GM12878 (cell line): ENCODE measurements around the gene CCNJ. TPM values are rescaled to one million over a fixed set of nuclear protein-coding genes. Genes with fewer than 3 reads are reported as not detected.

ENCODE experiments used
- ATAC-seq: fragments of 200-7000 bp; cut with Tn5 transposase; 3 replicates; pipeline ENCODE4 v1.9.1; 2020; ENCODE audit warnings: mild to moderate bottlenecking, moderate library complexity
- Bru-seq: library from RNA; stranded (reverse); fragments of 400-500 nt; gene quantifications from one replicate; lab custom pipeline; 2021; lab: Mats Ljungman, UMichigan
- BruChase-seq, 2 experiments: library from RNA; stranded (reverse); fragments of 400-500 nt; gene quantifications; one replicate each; lab custom pipeline; 2021; lab: Mats Ljungman, UMichigan
- BruUV-seq: library from RNA; stranded (reverse); fragments of 400-500 nt; replicated peaks from 2 replicates; lab custom pipeline; 2021; lab: Mats Ljungman, UMichigan
- CTCF ChIA-PET: fragments of 300-600 bp; sonication (Branson Sonifier 250); formaldehyde crosslinking; extraction: SDS; loops from one replicate; lab custom pipeline; 2021; ENCODE audit warnings: inconsistent platforms; lab: Yijun Ruan, JAX
- POLR2A ChIA-PET: fragments of 350-600 bp; formaldehyde crosslinking; extraction: SDS; loops from one replicate; lab custom pipeline; 2021; ENCODE audit warnings: inconsistent platforms; lab: Charles Lee
- RAD21 ChIA-PET: fragments of 300-600 bp; sonication (Branson Sonifier 250); formaldehyde crosslinking; loops from one replicate; lab custom pipeline; 2023; ENCODE audit warnings: antibody characterized with exemption; ENCODE audit not compliant: unreplicated experiment; lab: Charles Lee
- SMC1A ChIA-PET: fragments of 300-600 bp; sonication (Branson Sonifier 250); formaldehyde crosslinking; loops from one replicate; lab custom pipeline; 2023; ENCODE audit not compliant: unreplicated experiment, uncharacterized antibody; lab: Charles Lee
- DNase-seq: peaks from one replicate; pipeline ENCODE4 v3.0.0-alpha.2; 2011; ENCODE audit warnings: low read depth, low spot score
- FAIRE-seq: peaks from 3 replicates; lab custom pipeline; 2011; peaks lifted over from hg19 to GRCh38; lab: Jason Lieb, UNC
- H2AFZ ChIP-seq: 2 replicates; pipeline ENCODE4 v1.6.0; 2011; ENCODE audit warnings: low read depth, low read length, control low read depth; ENCODE audit not compliant: control insufficient read depth
- H3K27ac ChIP-seq: 2 replicates; pipeline ENCODE4 v1.5.1; 2011; ENCODE audit warnings: control low read depth; ENCODE audit not compliant: control insufficient read depth, insufficient read depth
- H3K27me3 ChIP-seq, 2 experiments: replicated peaks in 1 of 2; 2 replicates each; pipeline versions ENCODE4 v1.6.0 to v1.6.1; 2011; ENCODE audit warnings: low read length in 1 of 2; ENCODE audit not compliant: control insufficient read depth in 2 of 2, insufficient read depth in 2 of 2
- H3K36me3 ChIP-seq, 2 experiments: 2 replicates each; pipeline ENCODE4 v1.5.1; 2011; ENCODE audit warnings: low read length in 1 of 2; ENCODE audit not compliant: control insufficient read depth in 2 of 2, insufficient read depth in 2 of 2
- H3K4me1 ChIP-seq: 2 replicates; pipeline ENCODE4 v1.6.1; 2011; ENCODE audit warnings: mild to moderate bottlenecking, low read length, moderate library complexity, mixed read lengths; ENCODE audit not compliant: control insufficient read depth, insufficient read depth
- H3K4me2 ChIP-seq: 2 replicates; pipeline ENCODE4 v1.6.0; 2011; ENCODE audit warnings: control low read depth; ENCODE audit not compliant: control insufficient read depth, insufficient read depth
- H3K4me3 ChIP-seq: fragments of 200-600 bp; sonication (generic); 2 replicates; pipeline ENCODE4 v1.5.1; 2016
- H3K79me2 ChIP-seq: 2 replicates; pipeline ENCODE4 v1.6.0; 2011; ENCODE audit warnings: low read length; ENCODE audit not compliant: control insufficient read depth, insufficient read depth
- H3K9ac ChIP-seq: 2 replicates; pipeline ENCODE4 v1.8.0; 2011; ENCODE audit warnings: low read length, control low read depth, mixed read lengths; ENCODE audit not compliant: control insufficient read depth, insufficient read depth
- H3K9me3 ChIP-seq: replicated peaks from 3 replicates; pipeline ENCODE4 v1.5.1; 2011; ENCODE audit warnings: mild to moderate bottlenecking, low read length; ENCODE audit not compliant: control insufficient read depth, insufficient read depth
- H4K20me1 ChIP-seq: 2 replicates; pipeline ENCODE4 v1.6.0; 2011; ENCODE audit not compliant: control insufficient read depth, insufficient read depth
- ASH2L ChIP-seq: fragments of 300-600, 200-600 bp; sonication (generic); IDR thresholded peaks from 2 replicates; pipeline ENCODE4 v1.6.1; 2017; ENCODE audit warnings: low read depth, mild to moderate bottlenecking, borderline replicate concordance
- BCLAF1 ChIP-seq: fragments of 450-650 bp; IDR thresholded peaks from 2 replicates; pipeline ENCODE4 v1.6.1; 2017; ENCODE audit warnings: antibody characterized with exemption, mild to moderate bottlenecking, moderate library complexity
- CHD4 ChIP-seq: fragments of 200-600 bp; sonication (generic); IDR thresholded peaks from 2 replicates; pipeline ENCODE4 v1.6.1; 2016; ENCODE audit warnings: mild to moderate bottlenecking
- CTCF ChIP-seq, 3 experiments: IDR thresholded peaks in 2 of 3; conservative IDR thresholded peaks in 1 of 3; 2 replicates each; pipeline ENCODE4 v1.5.1; 2011; ENCODE audit warnings: low read depth in 3 of 3, low read length in 3 of 3, mild to moderate bottlenecking in 3 of 3, control low read depth in 2 of 3, moderate library complexity in 2 of 3, inconsistent platforms in 1 of 3, mixed read lengths in 1 of 3; ENCODE audit not compliant: control insufficient read depth in 2 of 3, insufficient read depth in 1 of 3; ENCODE audit errors: extremely low read depth in 1 of 3
- DPF2 ChIP-seq: fragments of 450-650 bp; IDR thresholded peaks from 2 replicates; pipeline ENCODE4 v1.6.1; 2017; ENCODE audit warnings: mild to moderate bottlenecking
- MYB ChIP-seq: fragments of 150-350 bp; IDR thresholded peaks from 2 replicates; pipeline ENCODE4 v1.6.1; 2014; ENCODE audit warnings: mild to moderate bottlenecking, low read depth, low read length, borderline replicate concordance
- PAX8 ChIP-seq: fragments of 450-650 bp; IDR thresholded peaks from 2 replicates; pipeline ENCODE4 v1.6.1; 2017; ENCODE audit warnings: mild to moderate bottlenecking, moderate library complexity
- PML ChIP-seq: IDR thresholded peaks from 2 replicates; pipeline ENCODE4 v1.6.1; 2012; ENCODE audit warnings: low read length, inconsistent platforms
- RELA ChIP-seq: fragments of 450-650 bp; IDR thresholded peaks from 2 replicates; pipeline ENCODE4 v1.8.0; 2014; ENCODE audit warnings: borderline replicate concordance; ENCODE audit not compliant: partially characterized antibody
- SMAD5 ChIP-seq: IDR thresholded peaks from 2 replicates; pipeline ENCODE4 v1.6.1; 2016; ENCODE audit warnings: antibody characterized with exemption, low read depth
- SUZ12 ChIP-seq: fragments of 200-600 bp; sonication (generic); IDR thresholded peaks from one replicate; pipeline ENCODE4 v1.6.1; 2018; ENCODE audit warnings: antibody characterized with exemption, mild to moderate bottlenecking; ENCODE audit not compliant: unreplicated experiment
- TARDBP ChIP-seq: IDR thresholded peaks from 2 replicates; pipeline ENCODE4 v1.6.1; 2016; ENCODE audit warnings: borderline replicate concordance
- TCF12 ChIP-seq: IDR thresholded peaks from 2 replicates; pipeline ENCODE4 v1.6.1; 2011; ENCODE audit warnings: low read depth, mild to moderate bottlenecking, low read length
- WGBS: methylation state at CpG from one replicate; pipeline ENCODE4 v1.1.6; 2016; ENCODE audit warnings: low lambda C conversion rate; ENCODE audit not compliant: insufficient replicate concordance, insufficient coverage; ENCODE audit errors: missing lambda C conversion rate; 5-methylcytosine and 5-hydroxymethylcytosine counted together
- in situ Hi-C: fragments of 300-500 bp; cut with MboI; formaldehyde crosslinking; loops from 9 replicates; pipeline ENCODE4 v1.14.3; 2018; ENCODE audit warnings: mixed read lengths
- intact Hi-C: fragments of 100-400 bp; cut with micrococcal nuclease; formaldehyde crosslinking; loops from one replicate; pipeline ENCODE4 v1.14.2; 2022; ENCODE audit not compliant: unreplicated experiment
- long read RNA-seq, 2 experiments: library from polyadenylated mRNA; unstranded; transcript quantifications; one replicate each; pipeline ENCODE4 v2.0.0, GENCODE V29; 2019 to 2020
- polyA minus RNA-seq, 3 experiments: library from RNA; depleted of rRNA, polyadenylated mRNA; stranded (reverse); fragments of >200 nt; gene quantifications; 2 replicates each; pipeline ENCODE4 v1.2.3, GENCODE V29; 2011
- polyA plus RNA-seq, 11 experiments: library from polyadenylated mRNA; depleted of rRNA in 4 of 11; unstranded in 6 of 11; stranded (reverse) in 5 of 11; fragments of >200 nt; fragmentation: Nextera tagmentation in 4 of 11; fragmentation: Illumina TruSeq in 1 of 11; extraction: Ambion mirVana in 4 of 11; extraction: Trizol in 1 of 11; gene quantifications; 1 replicate in 1 of 11; 2 replicates in 10 of 11; pipeline versions ENCODE4 v1.2.1 to v1.2.3, GENCODE V29; 2011 to 2016; ENCODE audit warnings: inconsistent platforms in 2 of 11, missing spikeins in 2 of 11, low read depth in 1 of 11
- total RNA-seq, 4 experiments: library from RNA; depleted of rRNA in 3 of 4; stranded (reverse); fragments of >200 nt in 3 of 4; fragmentation: Illumina TruSeq in 1 of 4; extraction: Trizol in 1 of 4; gene quantifications; 2 replicates each; pipeline versions ENCODE4 v1.2.1 to v1.2.3, GENCODE V29; 2013 to 2021

CCNJ gene
- total RNA-seq (2013; cell fraction: nucleolus; rRNA removed): 7.7 and 8.4 TPM in 2 replicates
- 4.6 and 5.8 TPM in 2 replicates for total RNA-seq (2014; rRNA removed)
- total RNA-seq (2014; rRNA removed; fragmentation: Illumina TruSeq; extraction: Trizol): 6.4 and 6.6 TPM in 2 replicates
- 6.1 and 6.6 TPM in 2 replicates for total RNA-seq (2021)
- polyA plus RNA-seq (2011; ENCODE audit: low read depth): 1.9 TPM
- 7.2 and 7.7 TPM in 2 replicates for polyA plus RNA-seq (2011; rRNA removed)
- polyA plus RNA-seq (2011; cell fraction: cytosol; rRNA removed): 4.6 and 5.5 TPM in 2 replicates
- polyA plus RNA-seq (2011; cell fraction: nucleus; rRNA removed): 6.9 and 8.3 TPM in 2 replicates
- polyA plus RNA-seq (2012): 2.5 and 3.2 TPM in 2 replicates
- 7.1 and 8.1 TPM in 2 replicates for polyA plus RNA-seq (2014; fragmentation: Illumina TruSeq; extraction: Trizol)
- 1 to 10 TPM in 1 of 2 experiments, under 1 TPM in 1; 0.56 to 1.5 TPM for polyA plus RNA-seq (2014; fragmentation: Nextera tagmentation; extraction: Ambion mirVana)
- polyA plus RNA-seq (2014; rRNA removed): 5.5 and 6.7 TPM in 2 replicates
- polyA plus RNA-seq (2016; fragmentation: Nextera tagmentation; extraction: Ambion mirVana): 1 to 10 TPM; 7.7 to 8.8 TPM
- 7.5 and 18.1 TPM in 2 replicates for polyA minus RNA-seq (2011; rRNA and poly(A)+ RNA removed)
- 3.2 and 4.4 TPM in 2 replicates for polyA minus RNA-seq (2011; cell fraction: cytosol; rRNA and poly(A)+ RNA removed)
- 4.2 and 7.9 TPM in 2 replicates for polyA minus RNA-seq (2011; cell fraction: nucleus; rRNA and poly(A)+ RNA removed)
- Bru-seq, nascent RNA: percentile 74 among the genes with signal in this experiment
- percentile 69 among the genes with signal in this experiment for BruChase-seq, experiment 1, labeled RNA remaining after a 6-hour chase
- percentile 78 among the genes with signal in this experiment for BruChase-seq, experiment 2, labeled RNA remaining after a 2-hour chase
- long read RNA-seq, experiment 1, partial matches to known transcripts: 0 of 2 reads
- long read RNA-seq, experiment 1, other reads (novel, unspliced or antisense): 1 of 2 reads
- long read RNA-seq, experiment 2, partial matches to known transcripts: 3 of 5 reads
- long read RNA-seq, experiment 2, other reads (novel, unspliced or antisense): 1 of 5 reads

GRCh38 chr10:96043033-96043892 is at the start of gene CCNJ:
Gene CCNJ (plus strand): TSS chr10:96043583. CDS start chr10:96044394, 811 bp downstream.
- Histone ChIP-seq H3K27me3 (no peaks in the 10 kb centered on the region), H3K4me1 (peaks cover 6% of the 10 kb centered on the region), H2AFZ (peak within 1 kb of the TSS; percentile 90), H4K20me1 (no peaks in the 10 kb centered on the region), H3K4me2 (peak within 1 kb of the TSS; percentile 98), H3K9ac (peak within 1 kb of the TSS; percentile 83), H3K27ac (peak within 1 kb of the TSS; percentile 74), H3K4me3 (peak within 1 kb of the TSS; percentile 95), H3K36me3 (peaks cover 0 to 2% of the 10 kb centered on the region in 2 experiments; a peak in 2 of 4 replicates), H3K79me2 (peaks cover 47% of the 10 kb centered on the region), H3K9me3 (no peaks in the 10 kb centered on the region)
- intact Hi-C loops (loop anchor here (10.0 kb wide), 1 partner anchor 252 kb away; no protein-coding TSS in a partner anchor), in situ Hi-C loops (no loop called here)
- ChIA-PET SMC1A (interaction anchor here (2.2 kb wide), 1 partner anchor 39 kb away, joined by 4 read pairs; no protein-coding TSS in a partner anchor), POLR2A (interaction anchor here (0.7 to 1.2 kb wide), 3 partner anchors 11 to 95 kb away, joined by 3 to 4 read pairs (median 3); no protein-coding TSS in a partner anchor), RAD21 (interaction anchor here (0.7 to 1.9 kb wide), 4 partner anchors 46 to 248 kb away, joined by 3 to 5 read pairs (median 4); no protein-coding TSS in a partner anchor), CTCF (interaction anchor here (0.5 to 1.8 kb wide), 4 partner anchors 26 to 349 kb away, joined by 3 to 4 read pairs (median 4); partner anchors contain the start of gene TCTN3)
- no TSS peak for BruUV-seq
- 7% methylated on average over 70 of the region's 92 CpGs for WGBS
- no peak for FAIRE-seq
- peak; percentile 39 for DNase-seq
- peak; percentile 90 for ATAC-seq
- TF ChIP-seq TCF12 (no peak), DPF2 (peak; percentile 63), MYB (no peak), ASH2L (no peak), BCLAF1 (no peak), PML (peak; percentile 23; the same call in 1 of the 2 replicates), CHD4 (no peak), SUZ12 (no peak), RELA (peak; percentile 70), CTCF (IDR thresholded peaks at IDR 0.05 in 2 of 3, conservative IDR thresholded peaks at IDR 0.05 in 1 of 3; ENCODE audit: control insufficient read depth in 2 of 3, extremely low read depth in 1 of 3, insufficient read depth in 1 of 3, low read depth in 3 of 3, low read length in 3 of 3) (peak in 1 of 3 experiments; percentile 21; a peak in 1 of 6 replicates), PAX8 (no peak), TARDBP (no peak; the same call in 1 of the 2 replicates), SMAD5 (peak; percentile 56; the same call in 1 of the 2 replicates)
